Eye (tissue), 1 donor: ENCODE data around the gene ADARB2.
A peak's percentile ranks its signal among the peaks of the same experiment; 100 is the strongest.

Source experiments
- DNase-seq: peaks from one replicate; pipeline ENCODE4 v3.0.0-alpha.2; 2015

ADARB2 gene

GRCh38 chr10:1293636-1294435 is 443.5 kb downstream of the ADARB2 start:
- DNase-seq, result peak; percentile 72

DNA sequence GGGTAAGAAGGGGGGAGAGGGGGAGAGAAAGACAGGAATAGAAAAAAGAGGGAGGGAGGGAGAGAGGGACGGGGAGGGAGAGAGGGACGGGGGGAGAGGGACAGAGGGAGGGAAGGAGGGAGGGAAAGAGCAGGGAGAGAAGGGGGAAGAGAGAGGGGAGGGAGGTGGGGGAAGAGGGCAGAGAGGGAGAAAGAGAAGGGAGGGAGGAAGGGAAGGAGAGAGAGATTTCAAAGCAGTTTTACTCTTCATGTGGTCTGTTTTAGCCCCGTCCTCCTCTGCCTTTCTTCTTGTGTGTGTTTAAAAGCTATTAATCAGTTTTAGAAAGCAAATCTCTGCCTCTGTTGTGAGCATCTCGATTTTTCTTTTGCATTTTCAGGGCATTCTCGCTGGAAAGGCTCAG is 444.2 kb downstream of the ADARB2 start:
- DNase-seq, result peak; percentile 41

DNA sequence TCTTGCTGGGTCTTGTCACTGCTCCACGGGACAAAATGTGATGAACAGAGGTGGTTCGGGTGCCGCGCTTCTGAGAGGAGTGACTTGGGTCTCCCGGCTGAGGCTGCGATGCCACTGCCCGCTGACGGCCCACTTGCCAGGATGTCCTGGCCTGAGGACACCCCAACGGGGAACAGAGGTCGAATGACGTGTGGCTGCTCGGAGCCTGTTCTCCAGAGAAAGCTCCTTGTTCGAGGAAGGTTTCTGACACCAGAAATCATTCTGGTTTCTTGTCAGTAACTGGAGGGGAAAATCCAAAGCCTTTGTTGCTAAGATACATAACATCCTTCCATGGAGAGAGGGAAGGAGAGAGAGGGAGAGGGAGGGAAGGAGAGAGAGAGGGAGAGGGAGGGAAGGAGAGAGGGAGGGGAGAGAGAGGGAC is 444.7 kb downstream of the ADARB2 start:
- peak; percentile 77 for DNase-seq

GRCh38 chr10:1291178-1292090 is 445.9 kb downstream of the ADARB2 start:
- DNase-seq, result no peak

GRCh38 chr10:1290071-1290471 is 447.3 kb downstream of the ADARB2 start:
- no peak for DNase-seq

GRCh38 chr10:1289591-1289990 is 447.7 kb downstream of the ADARB2 start:
- peak; percentile 31 for DNase-seq

- DNase-seq, result peak; percentile 80
These were observed 449.3 kb downstream of the ADARB2 start for GRCh38 chr10:1287971-1288401.

GRCh38 chr10:1287487-1287886 is 449.8 kb downstream of the ADARB2 start:
- no peak for DNase-seq

- no peak for DNase-seq
These were observed 453.2 kb downstream of the ADARB2 start for GRCh38 chr10:1284076-1284475.

DNA sequence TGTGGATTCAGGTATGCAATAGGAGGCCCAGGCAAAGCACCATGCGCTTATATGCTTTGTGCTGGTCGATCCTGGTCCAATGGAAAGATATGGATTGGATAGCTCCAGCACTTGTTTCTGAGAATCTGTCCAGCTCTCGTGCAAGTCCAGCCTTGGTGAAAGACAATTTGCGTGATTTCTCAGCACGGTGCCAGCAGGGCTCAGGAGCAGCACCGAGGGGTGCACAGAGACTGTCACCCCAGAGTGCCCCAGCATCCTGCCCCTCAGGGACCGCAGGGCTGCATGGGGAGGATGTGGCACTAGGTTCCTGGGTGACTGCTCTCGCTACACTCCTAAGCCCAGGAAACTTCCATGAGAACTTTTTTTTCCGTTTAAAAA is 455.9 kb downstream of the ADARB2 start:
- no peak for DNase-seq

DNA sequence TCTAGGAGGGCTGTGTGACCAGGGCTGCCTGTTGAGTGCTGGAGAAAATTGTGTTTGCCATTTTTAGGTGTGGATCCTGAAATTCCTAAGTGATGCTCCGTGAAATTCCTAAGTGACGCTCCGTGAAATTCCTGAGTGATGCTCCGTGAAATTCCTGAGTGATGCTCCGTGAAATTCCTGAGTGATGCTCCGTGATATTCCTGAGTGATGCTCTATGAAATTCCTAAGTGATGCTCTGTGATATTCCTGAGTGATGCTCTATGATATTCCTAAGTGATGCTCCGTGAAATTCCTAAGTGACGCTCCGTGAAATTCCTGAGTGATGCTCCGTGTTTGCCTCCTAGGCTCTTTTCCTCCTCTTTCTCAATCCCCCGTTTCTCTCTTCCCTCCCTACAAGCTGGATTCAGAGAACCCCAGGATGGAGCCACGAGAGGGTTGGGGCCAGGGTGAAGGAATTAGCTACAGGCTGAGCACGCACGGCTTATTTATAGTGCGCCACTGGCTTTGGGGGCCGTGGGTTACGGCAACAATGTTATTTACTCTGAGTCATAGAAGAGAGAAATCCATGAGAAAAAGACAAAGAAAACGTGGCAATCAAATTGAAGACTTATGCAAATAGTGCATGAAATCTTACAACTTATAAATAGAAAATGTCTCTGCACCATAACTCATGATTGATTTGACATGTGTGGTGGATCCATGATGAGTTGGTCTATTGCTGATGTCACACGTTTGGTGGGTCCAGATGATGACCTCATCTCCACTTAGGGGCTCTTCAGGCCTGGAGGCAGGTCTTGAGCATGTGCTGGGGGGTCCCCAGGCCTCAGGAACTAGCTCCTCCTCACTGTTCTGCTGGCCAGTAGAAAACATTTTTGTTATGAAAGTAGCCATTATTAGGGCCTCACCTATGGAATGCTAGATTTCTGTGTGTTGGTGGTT is 456.6 kb downstream of the ADARB2 start:
- DNase-seq, result peak; percentile 21

DNA sequence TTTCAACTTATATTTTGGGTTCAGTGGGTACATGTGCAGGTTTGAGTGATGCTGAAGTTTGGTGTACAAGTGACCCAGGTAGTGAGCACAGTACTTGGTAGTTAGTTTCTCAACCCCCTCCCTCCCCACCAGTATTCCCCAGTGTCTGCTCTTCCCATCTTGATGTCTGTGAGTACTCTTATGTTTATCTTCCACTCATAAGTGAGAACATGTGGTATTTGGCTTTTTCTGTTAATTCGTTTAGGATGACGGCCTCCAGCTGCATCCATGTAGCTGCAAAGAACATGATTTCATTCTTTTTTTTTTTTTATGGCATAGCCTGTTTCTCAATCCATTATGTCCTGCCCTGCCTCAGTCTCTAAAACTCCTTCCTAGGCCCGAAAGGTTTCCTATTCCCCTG is 459.0 kb downstream of the ADARB2 start:
- peak; percentile 38 for DNase-seq

GRCh38 chr10:1274701-1275544 is 462.4 kb downstream of the ADARB2 start:
- DNase-seq, result no peak

GRCh38 chr10:1274111-1274661 is 463.1 kb downstream of the ADARB2 start:
- DNase-seq, result no peak

- DNase-seq, result no peak
These were observed 463.8 kb downstream of the ADARB2 start for GRCh38 chr10:1273372-1274105.

DNA sequence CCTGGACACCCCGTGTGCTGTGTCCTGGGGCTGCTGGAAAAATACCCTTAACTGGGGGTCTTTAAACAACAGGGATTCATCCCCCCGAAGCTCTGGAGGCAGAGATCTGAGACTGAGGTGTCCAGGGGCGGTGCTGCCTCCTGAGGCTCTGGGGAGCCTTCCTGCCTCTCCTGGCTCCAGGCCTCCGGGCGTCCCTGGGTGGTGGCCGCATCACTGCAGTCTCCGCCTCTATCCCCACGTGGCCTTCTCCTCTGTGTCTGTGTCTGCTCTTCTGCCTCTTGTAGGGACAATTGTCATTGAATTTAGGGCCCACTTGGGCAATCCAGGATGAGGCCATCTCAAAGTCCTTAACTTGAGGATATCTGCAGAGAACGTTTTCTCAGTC is 464.6 kb downstream of the ADARB2 start:
- no peak for DNase-seq

- DNase-seq, result no peak
These were observed 465.1 kb downstream of the ADARB2 start for GRCh38 chr10:1272079-1272776.

GRCh38 chr10:1270906-1271305 is 466.4 kb downstream of the ADARB2 start:
- no peak for DNase-seq

- DNase-seq, result no peak
These were observed 466.8 kb downstream of the ADARB2 start for GRCh38 chr10:1270490-1270889.

GRCh38 chr10:1268831-1269230 is 468.5 kb downstream of the ADARB2 start:
- no peak for DNase-seq
